Endothelial cell of umbilical vein (primary cell): ENCODE data around the gene ACOT11. TPM values are rescaled to one million over a fixed set of nuclear protein-coding genes. Genes with fewer than 3 reads are reported as not detected.

Source experiments
- BruUV-seq: library from RNA; stranded (reverse); fragments of 400-500 nt; replicated peaks from 2 replicates; lab custom pipeline; 2021; lab: Mats Ljungman, UMichigan
- CTCF ChIA-PET: fragments of 300-600, 350-600 bp; sonication (Branson Sonifier 250); formaldehyde crosslinking; loops from one replicate; lab custom pipeline; 2021; ENCODE audit warnings: antibody characterized with exemption, inconsistent platforms; lab: Charles Lee
- POLR2A ChIA-PET: fragments of 300-600, 350-600 bp; sonication (Branson Sonifier 250); formaldehyde crosslinking; loops from one replicate; lab custom pipeline; 2021; ENCODE audit warnings: antibody characterized with exemption, inconsistent platforms; lab: Charles Lee
- DNase-seq: peaks from one replicate; pipeline ENCODE4 v3.0.0-alpha.2; 2011; ENCODE audit warnings: low read depth, low spot score
- FAIRE-seq: peaks from 2 replicates; lab custom pipeline; 2011; peaks lifted over from hg19 to GRCh38; lab: Jason Lieb, UNC
- H2AFZ ChIP-seq: 2 replicates; pipeline ENCODE4 v1.6.0; 2012; ENCODE audit warnings: low read depth, low read length, control low read depth, inconsistent platforms
- H3K27ac ChIP-seq: 2 replicates; pipeline ENCODE4 v1.5.1; 2011; ENCODE audit warnings: low read depth, mild to moderate bottlenecking, control low read depth, low read length, moderate library complexity; ENCODE audit not compliant: insufficient read depth
- H3K27me3 ChIP-seq, 2 experiments: 2 replicates each; pipeline versions ENCODE4 v1.6.0 to v1.6.1; 2011; ENCODE audit warnings: low read length in 2 of 2, mixed read lengths in 1 of 2; ENCODE audit not compliant: control insufficient read depth in 2 of 2, insufficient read depth in 2 of 2
- H3K36me3 ChIP-seq, 2 experiments: 2 replicates in 1 of 2; 3 replicates in 1 of 2; pipeline ENCODE4 v1.5.1; 2011; ENCODE audit warnings: low read length in 2 of 2, mild to moderate bottlenecking in 1 of 2, moderate library complexity in 1 of 2; ENCODE audit not compliant: control insufficient read depth in 2 of 2, insufficient read depth in 2 of 2; ENCODE audit errors: extremely low read depth in 1 of 2
- H3K4me1 ChIP-seq: 3 replicates; pipeline ENCODE4 v1.5.1; 2011; ENCODE audit warnings: mild to moderate bottlenecking, low read length; ENCODE audit not compliant: control insufficient read depth, insufficient read depth; ENCODE audit errors: extremely low read depth
- H3K4me2 ChIP-seq: 2 replicates; pipeline ENCODE4 v1.6.1; 2011; ENCODE audit warnings: low read length, control low read depth, mixed read lengths; ENCODE audit not compliant: insufficient read depth
- H3K4me3 ChIP-seq, 3 experiments: fragments of 200-600 bp in 1 of 3; sonication (generic), shearing (Covaris generic) in 1 of 3; replicated peaks in 1 of 3; 2 replicates each; pipeline ENCODE4 v1.5.1; 2011 to 2016; ENCODE audit warnings: control low read depth in 3 of 3, low read length in 3 of 3, mild to moderate bottlenecking in 2 of 3, inconsistent platforms in 1 of 3, low read depth in 1 of 3, moderate library complexity in 1 of 3; ENCODE audit not compliant: insufficient read depth in 1 of 3
- H3K79me2 ChIP-seq: 2 replicates; pipeline ENCODE4 v1.6.0; 2012; ENCODE audit warnings: low read length, inconsistent platforms; ENCODE audit not compliant: control insufficient read depth, insufficient read depth
- H3K9ac ChIP-seq: replicated peaks from 2 replicates; pipeline ENCODE3; 2011; ENCODE audit warnings: low read length, control low read depth; ENCODE audit not compliant: insufficient read depth; ENCODE audit errors: extremely low read depth
- H3K9me1 ChIP-seq: replicated peaks from 3 replicates; pipeline ENCODE4 v1.6.0; 2011; ENCODE audit warnings: mild to moderate bottlenecking, low read length; ENCODE audit not compliant: control insufficient read depth, insufficient read depth; ENCODE audit errors: extremely low read depth
- H3K9me3 ChIP-seq: replicated peaks from 2 replicates; pipeline ENCODE4 v1.5.1; 2012; ENCODE audit warnings: low read length, inconsistent platforms; ENCODE audit not compliant: control insufficient read depth, insufficient read depth
- H4K20me1 ChIP-seq: replicated peaks from 2 replicates; pipeline ENCODE3; 2011; ENCODE audit warnings: mild to moderate bottlenecking, low read length; ENCODE audit not compliant: control insufficient read depth, insufficient read depth; ENCODE audit errors: extremely low read depth
- CTCF ChIP-seq, 2 donors: IDR thresholded peaks; 1 replicate in 1 of 2; 2 replicates in 1 of 2; pipeline ENCODE4 v1.5.1; 2011; ENCODE audit warnings: low read length in 2 of 2, mild to moderate bottlenecking in 2 of 2, moderate library complexity in 2 of 2, control low read depth in 1 of 2, inconsistent platforms in 1 of 2, low read depth in 1 of 2; ENCODE audit not compliant: insufficient read depth in 1 of 2; ENCODE audit errors: extremely low read depth in 1 of 2
- GATA2 ChIP-seq: IDR thresholded peaks from 2 replicates; pipeline ENCODE4 v1.7.0; 2011; ENCODE audit warnings: low read depth, mild to moderate bottlenecking, moderate library complexity, mixed read lengths, low read length; ENCODE audit not compliant: insufficient read length, insufficient read depth
- JUN ChIP-seq: IDR thresholded peaks from 2 replicates; pipeline ENCODE4 v1.6.1; 2011; ENCODE audit warnings: borderline replicate concordance, low read depth; ENCODE audit not compliant: insufficient read length, insufficient read depth
- POLR2AphosphoS5 ChIP-seq: IDR thresholded peaks from 2 replicates; pipeline ENCODE4 v1.6.1; 2012; ENCODE audit warnings: low read depth, mild to moderate bottlenecking, control low read depth, low read length, moderate library complexity; ENCODE audit not compliant: insufficient read depth
- dilution Hi-C: fragments of 300-500 bp; cut with MboI; formaldehyde crosslinking; loops from one replicate; pipeline ENCODE4 v1.15.0; 2019; ENCODE audit warnings: low sequenced_read_pairs; ENCODE audit not compliant: extremely low pct_ligation_motif_present
- intact Hi-C: fragments of 100-400 bp; cut with micrococcal nuclease; formaldehyde crosslinking; loops from one replicate; pipeline ENCODE4 v1.10.0; 2022
- polyA plus RNA-seq, 4 experiments: library from polyadenylated mRNA; depleted of rRNA in 3 of 4; stranded (reverse) in 3 of 4; unstranded in 1 of 4; fragments of >200 nt; gene quantifications; 2 replicates each; pipeline versions ENCODE4 v1.2.1 to v1.2.3, GENCODE V29; 2011 to 2012; ENCODE audit warnings: missing spikeins in 1 of 4
- total RNA-seq: library from RNA; stranded (reverse); gene quantifications from 2 replicates; pipeline ENCODE4 v1.2.3, GENCODE V29; 2021

The ACOT11 gene
- total and polyA plus RNA-seq, 2 donors (not counting 3 experiments of a cell fraction or from before 2014, with no cell fraction given), result 4.5 to 5.4 TPM

DNA sequence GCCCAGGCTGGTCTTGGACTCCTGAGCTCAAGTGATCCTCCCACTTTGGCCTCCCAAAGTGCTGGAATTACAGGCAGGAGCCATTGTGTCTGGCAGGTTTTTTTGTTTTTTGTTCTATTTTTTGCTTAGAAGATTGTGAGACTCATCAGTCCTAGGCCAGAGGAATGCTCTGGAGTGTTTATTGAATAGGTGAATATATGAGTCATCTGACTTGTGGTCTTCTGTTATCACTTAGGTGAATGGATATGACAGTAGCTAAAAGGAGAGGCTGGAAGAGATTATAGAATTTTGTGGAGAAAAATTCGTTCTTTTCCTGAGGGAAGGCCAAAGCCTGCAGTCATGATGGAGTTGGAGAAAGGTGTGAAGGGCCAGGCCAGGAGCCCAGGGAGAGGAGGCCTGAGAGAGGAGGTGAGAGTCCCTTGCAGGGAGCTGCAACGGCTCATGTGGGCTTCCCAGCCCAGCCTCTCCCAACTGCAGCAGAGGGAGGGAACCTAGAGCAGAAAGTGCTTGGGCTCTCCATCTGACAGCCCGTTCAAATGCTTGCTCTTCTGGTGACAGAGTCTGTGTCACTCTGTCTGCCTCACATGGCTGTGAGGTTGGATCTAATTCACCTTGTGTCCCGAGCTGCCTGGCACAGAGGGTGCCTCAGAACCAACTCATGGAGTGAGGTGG is 31.6 kb upstream of the ACOT11 start:
- Histone ChIP-seq H3K4me2 (no peak overlapping the region), H4K20me1 (no peaks in the 10 kb centered on the region), H3K36me3 (no peaks in the 10 kb centered on the region), H2AFZ (no peak overlapping the region), H3K9me1 (no peaks in the 10 kb centered on the region), H3K9ac (no peak overlapping the region), H3K27me3 (peaks cover 0 to 4% of the 10 kb centered on the region in 2 experiments), H3K27ac (no peak overlapping the region), H3K9me3 (no peaks in the 10 kb centered on the region), H3K4me1 (no peaks in the 10 kb centered on the region), H3K79me2 (no peaks in the 10 kb centered on the region), H3K4me3 (no peak overlapping the region)
- no peak for TF ChIP-seq CTCF (IDR thresholded peaks at IDR 0.05; ENCODE audit: extremely low read depth in 1 of 2, insufficient read depth in 1 of 2, low read depth in 1 of 2, low read length in 2 of 2)
- no peak for TF ChIP-seq GATA2
- TF ChIP-seq JUN, result no peak
- TF ChIP-seq POLR2AphosphoS5, result no peak
- ChIA-PET CTCF (interaction anchor here (1.1 to 1.7 kb wide), 2 partner anchors 17 to 97 kb away, joined by 3 to 4 read pairs; no protein-coding TSS in a partner anchor), POLR2A (no interaction called here)
- BruUV-seq, result no TSS peak
- FAIRE-seq (no peak), DNase-seq (no peak)
- dilution Hi-C loops (no loop called here), intact Hi-C loops (no loop called here)
